ENCODE data around the gene ASB10.

The ASB10 gene

DNA sequence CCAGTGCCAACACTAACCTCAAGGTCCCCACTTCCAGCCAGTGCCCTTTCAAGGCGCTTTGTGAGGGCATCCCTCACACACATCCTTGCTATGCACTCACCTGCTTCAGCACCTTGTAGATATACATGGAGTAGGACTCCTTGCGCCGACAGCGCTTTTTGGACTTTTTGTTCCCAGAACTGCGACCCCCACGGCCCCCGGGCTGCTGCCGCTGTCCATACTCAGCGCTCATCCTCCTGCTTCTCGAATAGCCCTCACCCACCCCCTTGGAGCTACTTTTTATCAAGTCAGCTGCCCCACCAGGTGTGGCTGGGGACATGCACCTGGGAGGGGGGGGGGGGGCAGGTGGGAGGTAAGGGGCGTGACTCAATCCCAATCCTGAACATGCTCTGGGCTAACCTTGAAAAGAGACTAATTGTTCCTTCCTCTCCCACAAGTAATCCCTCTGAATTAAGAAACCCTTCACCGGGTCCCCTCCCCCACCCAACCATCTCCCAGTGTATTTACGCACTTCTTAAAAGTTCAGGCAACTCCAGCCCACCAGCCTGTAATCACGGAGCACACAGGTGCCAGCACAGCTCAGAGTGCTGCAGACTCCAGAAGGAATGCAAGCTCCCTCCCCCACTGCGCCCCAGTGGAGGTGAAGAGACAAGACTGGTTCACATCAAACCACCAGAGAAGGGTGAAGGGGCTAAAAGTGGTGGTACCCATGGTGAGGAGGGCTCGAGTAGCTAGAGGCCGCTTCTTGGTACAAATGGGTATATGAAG is 23.2 kb upstream of the ASB10 start, which contains the start of gene H2BK1:
Gene H2BK1, minus strand, starts transcription at position 402 of the 768 bp plus-strand sequence. Its CDS starts 170 bp downstream, at position 232.
- no peak for DNase-seq

- no peak for DNase-seq
Observed at GRCh38 chr7:151209588-151209987, 22.5 kb upstream of the ASB10 start.

DNA sequence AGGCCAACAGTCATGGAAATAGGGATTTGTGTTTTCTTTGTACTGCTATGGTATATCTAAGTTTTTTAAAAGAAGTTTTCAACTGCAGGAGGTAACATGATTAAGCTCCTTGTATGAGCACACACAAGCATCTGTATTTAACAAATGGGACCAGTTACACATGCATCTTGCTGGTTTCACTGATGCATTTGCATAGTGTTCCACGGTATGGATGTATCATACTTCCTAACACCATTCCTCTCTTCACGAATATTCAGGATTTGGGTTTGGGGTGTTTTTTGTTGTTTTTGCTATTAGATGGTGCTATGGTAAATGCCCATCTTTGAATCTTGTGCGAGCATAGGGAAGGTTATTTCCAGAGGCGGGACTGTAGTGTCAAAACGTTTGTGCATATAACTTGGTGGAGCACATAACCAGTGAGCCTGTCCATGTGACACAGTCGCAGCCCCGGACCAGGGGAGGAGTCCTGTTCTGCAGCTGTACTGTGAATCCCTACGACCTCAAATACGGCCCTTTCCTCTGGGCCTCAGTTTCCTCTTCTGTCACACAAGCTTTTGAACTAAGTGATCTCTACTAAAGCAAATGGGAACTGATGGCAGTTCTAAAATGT is 21.3 kb upstream of the ASB10 start:
- DNase-seq = no peak

DNA sequence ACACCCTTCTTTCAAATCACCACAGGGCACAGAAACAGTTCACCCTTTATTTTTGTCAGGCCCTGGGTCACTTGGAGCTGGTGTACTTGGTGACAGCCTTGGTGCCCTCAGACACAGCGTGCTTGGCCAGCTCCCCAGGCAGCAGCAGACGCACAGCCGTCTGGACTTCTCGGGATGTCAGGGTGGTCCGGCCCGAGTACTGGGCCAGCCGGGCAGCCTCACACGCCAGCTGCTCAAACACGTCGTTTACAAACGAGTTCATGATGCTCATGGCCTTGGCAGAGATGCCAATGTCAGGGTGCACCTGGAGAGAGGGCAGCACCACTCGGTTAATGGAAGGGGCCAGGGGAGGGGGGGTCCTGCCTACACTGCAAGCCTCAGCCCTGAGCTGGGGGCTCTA is 20.8 kb upstream of the ASB10 start:
- DNase-seq = no peak

DNA sequence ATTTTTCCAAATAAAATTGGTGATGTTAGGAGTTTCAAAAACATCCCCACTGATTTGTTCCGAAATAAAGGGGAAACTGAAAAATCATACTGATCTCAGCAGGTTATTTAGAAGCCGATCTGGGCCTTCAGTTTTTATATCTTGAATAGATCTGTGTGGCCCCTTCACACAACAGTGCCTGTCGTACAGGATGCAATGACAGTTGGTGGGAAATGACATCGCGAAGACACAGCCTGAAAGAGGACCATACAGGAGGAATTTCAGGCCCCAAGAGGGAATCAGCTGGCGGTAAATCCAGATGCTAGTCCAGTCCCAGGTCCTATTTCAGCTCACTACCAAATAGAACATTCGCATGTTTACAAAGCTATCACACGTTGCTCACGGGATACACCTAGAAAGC is 20.3 kb upstream of the ASB10 start:
- no peak for DNase-seq

GRCh38 chr7:151206914-151207313 is 19.9 kb upstream of the ASB10 start:
- DNase-seq = no peak

DNA sequence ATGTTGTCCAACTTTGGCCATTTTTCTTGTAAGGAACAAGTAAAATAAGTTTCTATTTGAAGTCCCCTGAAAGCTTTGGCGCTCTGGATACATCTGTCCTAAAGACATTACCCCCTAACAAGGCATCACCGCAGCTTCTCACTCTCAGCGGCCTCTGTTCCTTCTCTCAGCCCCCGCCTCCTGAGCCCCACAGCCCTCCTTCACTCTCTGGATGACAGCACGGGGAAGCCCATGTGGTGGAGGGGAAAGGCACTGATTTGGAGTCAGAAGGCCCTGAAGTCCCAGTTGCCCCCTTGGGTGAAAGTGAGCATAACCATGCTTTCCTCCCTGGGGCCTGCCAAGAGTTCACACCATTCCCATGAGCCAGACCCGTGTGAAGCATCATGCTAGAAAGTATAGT is 18.7 kb upstream of the ASB10 start:
- no peak for DNase-seq

- no peak for DNase-seq
Observed at GRCh38 chr7:151204383-151205032, 17.5 kb upstream of the ASB10 start.

DNA sequence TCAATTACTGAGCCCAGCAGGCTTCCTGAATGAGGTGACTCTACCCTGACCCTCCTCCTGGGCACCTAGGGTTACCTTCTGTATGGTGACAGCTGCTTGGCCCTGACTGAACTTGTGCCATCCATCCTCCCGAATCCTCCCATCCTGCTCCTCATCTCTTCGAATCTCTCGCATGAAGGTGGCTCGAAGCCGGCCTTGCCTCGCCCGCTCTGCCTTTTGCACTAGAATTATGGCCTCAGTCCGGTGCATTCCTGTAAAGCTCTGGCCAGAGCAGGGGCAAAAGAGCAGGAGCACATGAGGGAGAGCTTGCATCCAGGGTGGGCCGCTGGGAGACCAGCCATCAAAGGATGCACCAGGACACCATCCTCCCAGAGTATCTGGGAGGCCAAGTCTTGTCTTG is 15.8 kb upstream of the ASB10 start:
- no peak for DNase-seq

DNA sequence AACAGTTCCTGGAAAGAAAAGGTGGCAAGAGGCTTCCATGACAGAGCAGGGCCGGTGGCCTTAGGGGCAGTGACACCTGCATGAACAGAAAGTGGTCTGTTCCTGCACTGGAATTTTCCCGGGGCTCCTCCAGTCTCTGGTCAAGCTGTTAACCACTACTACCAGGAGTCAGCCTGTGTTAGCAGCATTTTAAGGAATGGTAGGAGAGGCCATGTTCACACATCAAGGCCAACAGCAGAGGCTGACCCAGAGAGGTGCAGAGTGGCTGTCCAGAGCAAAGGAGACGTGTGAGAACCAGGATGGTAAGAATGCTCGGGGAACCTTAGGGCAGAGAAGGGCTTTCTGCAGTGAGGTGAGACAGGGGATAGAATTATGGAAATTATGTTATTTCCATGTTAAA is 14.7 kb upstream of the ASB10 start:
- no peak for DNase-seq

GRCh38 chr7:151201344-151201743 is 14.3 kb upstream of the ASB10 start:
- DNase-seq = no peak

GRCh38 chr7:151198945-151199848 is 12.1 kb upstream of the ASB10 start:
- DNase-seq = no peak

DNA sequence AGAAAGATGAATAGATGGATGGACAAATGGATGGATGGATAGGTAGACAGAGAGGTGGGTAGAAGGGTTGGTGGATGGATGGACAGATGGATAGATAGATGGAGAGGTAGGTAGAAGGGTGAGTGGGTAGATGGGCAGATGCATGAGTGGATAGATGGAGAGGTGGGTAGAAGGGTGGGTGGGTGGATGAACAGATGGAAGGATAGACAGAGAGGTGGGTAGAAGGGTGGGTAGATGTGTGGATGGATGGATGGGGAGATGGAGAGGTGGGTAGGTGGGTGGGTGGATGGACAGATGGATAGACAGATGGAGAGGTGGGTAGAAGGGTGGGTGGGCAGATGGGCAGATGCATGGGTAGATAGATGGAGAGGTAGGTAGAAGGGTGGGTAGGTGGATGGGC is 10.9 kb upstream of the ASB10 start:
- no peak for DNase-seq

GRCh38 chr7:151195616-151196450 is 8.8 kb upstream of the ASB10 start:
- no peak for DNase-seq

GRCh38 chr7:151194188-151194587 is 7.1 kb upstream of the ASB10 start:
- DNase-seq = no peak

DNA sequence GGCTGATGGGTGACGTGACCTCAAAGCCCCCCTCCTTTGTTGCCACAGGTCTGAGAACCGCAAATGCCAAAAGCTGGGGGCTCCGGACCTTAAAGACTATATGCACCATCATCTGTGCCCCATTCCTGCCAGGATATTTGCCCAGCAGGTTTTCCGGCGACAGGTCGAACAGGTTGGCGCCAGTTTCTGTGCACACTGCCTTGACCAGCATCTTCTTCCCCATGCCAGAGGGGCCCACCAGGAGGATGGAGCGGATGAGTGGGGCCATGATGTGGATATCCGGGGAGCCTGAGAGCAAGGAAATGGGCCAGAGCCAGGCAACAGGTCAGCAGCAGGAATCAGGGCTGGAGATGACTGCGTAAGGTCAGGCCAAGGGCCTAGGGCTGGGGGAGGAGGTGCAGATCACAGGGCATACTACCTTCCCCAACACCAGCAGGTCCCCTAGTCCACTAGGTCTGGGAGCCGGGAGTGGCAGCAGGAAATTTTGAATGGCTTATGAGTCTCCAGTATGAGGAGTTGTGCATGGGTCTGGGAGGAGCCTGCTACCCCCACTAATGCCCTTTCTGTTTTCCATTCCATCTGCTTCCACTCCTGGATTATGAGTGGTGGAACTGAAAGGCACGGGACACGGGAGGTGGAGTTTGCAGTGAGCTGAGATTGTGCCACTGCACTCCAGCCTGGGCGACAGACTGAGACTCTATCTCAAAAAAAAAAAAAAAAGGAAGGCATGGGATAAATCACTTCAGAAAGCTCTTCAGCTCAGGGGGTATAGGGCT is 6.3 kb upstream of the ASB10 start:
- DNase-seq = no peak

DNA sequence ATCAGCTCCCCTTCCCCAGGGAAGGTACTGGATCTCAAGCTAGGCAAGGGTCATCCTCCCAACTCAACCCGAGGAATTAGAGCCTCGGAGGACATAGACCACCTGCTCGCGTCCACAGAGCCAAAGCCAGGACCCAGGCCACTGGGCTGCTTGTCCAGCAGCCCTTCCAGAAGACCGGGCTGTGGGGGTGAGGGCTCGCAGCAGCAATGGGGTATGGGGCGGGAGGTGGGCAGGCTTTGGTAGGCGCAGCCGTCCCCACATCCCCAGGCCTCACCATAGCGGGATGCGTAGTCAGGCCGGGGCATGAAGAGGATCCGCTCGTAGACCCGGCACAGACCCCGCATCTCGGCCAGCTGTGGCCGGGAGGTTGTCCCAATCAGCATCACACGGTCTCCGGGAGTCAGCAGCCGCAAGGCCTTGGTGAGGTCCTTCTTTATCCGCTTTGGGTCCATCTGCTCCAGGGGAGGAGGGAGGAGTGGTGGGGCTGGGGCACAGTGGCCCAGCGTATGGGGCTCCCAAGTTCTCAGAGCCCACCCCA is 5.0 kb upstream of the ASB10 start:
- no peak for DNase-seq

- DNase-seq = no peak
Observed at GRCh38 chr7:151191544-151191943, 4.5 kb upstream of the ASB10 start.

DNA sequence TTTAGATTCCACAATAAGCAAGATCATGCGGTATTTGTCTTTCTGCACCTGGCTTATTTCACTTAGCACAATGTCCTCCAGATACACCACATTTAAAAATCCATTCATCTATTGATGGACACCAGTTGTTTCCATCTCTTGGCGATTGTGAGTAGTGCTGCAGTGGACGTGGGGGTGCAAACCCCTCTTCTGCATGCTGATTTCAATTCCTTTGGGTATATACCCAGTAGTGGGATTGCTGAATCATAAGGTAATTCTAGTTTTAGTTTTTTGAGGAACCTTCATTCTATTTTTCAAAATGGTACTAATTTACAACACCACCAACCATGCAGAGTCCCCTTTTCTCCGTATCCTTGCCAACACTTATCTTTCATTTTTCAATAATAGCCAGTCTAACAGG is 2.0 kb upstream of the ASB10 start:
- DNase-seq = no peak

- no peak for DNase-seq
Observed at GRCh38 chr7:151188252-151188542, 1.1 kb upstream of the ASB10 start.
